ENCODE results near the gene MMP21. TPM values are rescaled to one million over a fixed set of nuclear protein-coding genes. Genes with fewer than 3 reads are reported as not detected.

Gene MMP21
- total RNA-seq (2014; rRNA removed; shearing (Covaris generic)) = 0.05 TPM in 1 of 2 replicates, not detected in the other

- DNase-seq (ENCODE audit: low read depth) = no peak
Measured at GRCh38 chr10:125775491-125776106, at the start of gene MMP21. Gene MMP21 (minus strand): TSS chr10:125775821. CDS start chr10:125775821, 0 bp downstream.

GRCh38 chr10:125824736-125825135 lies 49.1 kb upstream of the MMP21 start:
- peak; percentile 34 for DNase-seq (ENCODE audit: low read depth)

- peak; percentile 6 for DNase-seq (ENCODE audit: low read depth)
Measured at GRCh38 chr10:125823663-125824251, 48.1 kb upstream of the MMP21 start.

- DNase-seq (ENCODE audit: low read depth) = peak; percentile 86
Measured at GRCh38 chr10:125822878-125823662, 47.4 kb upstream of the MMP21 start, which contains the start of the genes BCCIP and UROS. Gene BCCIP (plus strand): TSS chr10:125823546. CDS start chr10:125823558, 12 bp downstream. Gene UROS (minus strand): TSS chr10:125823258. CDS start chr10:125816499, 6,759 bp downstream.

- no peak for DNase-seq (ENCODE audit: low read depth)
Measured at GRCh38 chr10:125820701-125821100, 45.1 kb upstream of the MMP21 start.

- no peak for DNase-seq (ENCODE audit: low read depth)
Measured at GRCh38 chr10:125817337-125817946, 41.8 kb upstream of the MMP21 start.

- DNase-seq (ENCODE audit: low read depth) = no peak
Measured at GRCh38 chr10:125816548-125816947, 40.9 kb upstream of the MMP21 start.

GRCh38 chr10:125815764-125816163 lies 40.1 kb upstream of the MMP21 start:
- no peak for DNase-seq (ENCODE audit: low read depth)

GRCh38 chr10:125812128-125812750 lies 36.6 kb upstream of the MMP21 start:
- DNase-seq (ENCODE audit: low read depth) = peak; percentile 14

GRCh38 chr10:125811251-125811650 lies 35.6 kb upstream of the MMP21 start:
- no peak for DNase-seq (ENCODE audit: low read depth)

- DNase-seq (ENCODE audit: low read depth) = no peak
Measured at GRCh38 chr10:125808047-125808446, 32.4 kb upstream of the MMP21 start.

GRCh38 chr10:125802739-125803138 lies 27.1 kb upstream of the MMP21 start:
- DNase-seq (ENCODE audit: low read depth) = no peak

- DNase-seq (ENCODE audit: low read depth) = no peak
Measured at GRCh38 chr10:125802131-125802530, 26.5 kb upstream of the MMP21 start.

GRCh38 chr10:125801574-125801973 lies 26.0 kb upstream of the MMP21 start:
- DNase-seq (ENCODE audit: low read depth) = no peak

GRCh38 chr10:125799451-125800182 lies 24.0 kb upstream of the MMP21 start:
- no peak for DNase-seq (ENCODE audit: low read depth)

GRCh38 chr10:125797994-125798662 lies 22.5 kb upstream of the MMP21 start:
- no peak for DNase-seq (ENCODE audit: low read depth)

GRCh38 chr10:125797424-125797823 lies 21.8 kb upstream of the MMP21 start:
- DNase-seq (ENCODE audit: low read depth) = no peak

- DNase-seq (ENCODE audit: low read depth) = no peak
Measured at GRCh38 chr10:125795637-125796190, 20.1 kb upstream of the MMP21 start.

- no peak for DNase-seq (ENCODE audit: low read depth)
Measured at GRCh38 chr10:125795128-125795527, 19.5 kb upstream of the MMP21 start.
